ENCODE measurements around the gene SCO1. TPM values are rescaled to one million over a fixed set of nuclear protein-coding genes. Genes with fewer than 3 reads are reported as not detected.
"Not testable (repeated sequence)": the region's sequence is repeated elsewhere in the genome, so short reads cannot be mapped to it uniquely, and the experiment has no call there.

The SCO1 gene
- total and polyA plus RNA-seq, 4 donors, result 9.5 to 24.4 (median 16.4) TPM

GRCh38 chr17:10738521-10739258 lies 41.4 kb upstream of the SCO1 start:
- Histone ChIP-seq H3K27ac (ENCODE audit: low read depth in 1 of 2, low read length in 2 of 2) (no peak overlapping the region), H3K27me3 (ENCODE audit: control insufficient read depth in 1 of 2, insufficient read depth in 2 of 2, low read length in 1 of 2) (no peaks in the 10 kb centered on the region), H3K4me3 (ENCODE audit: low read length in 2 of 2) (no peak overlapping the region), H3K9me3 (ENCODE audit: control insufficient read depth, low read length) (no peaks in the 10 kb centered on the region), H3K36me3 (ENCODE audit: control insufficient read depth in 1 of 2, insufficient read depth in 2 of 2, low read length in 1 of 2) (no peaks in the 10 kb centered on the region), H3K4me1 (ENCODE audit: control insufficient read depth in 1 of 2, insufficient read depth in 2 of 2, low read length in 2 of 2) (no peaks in the 10 kb centered on the region)
- intact Hi-C loops (cut with DNase I), result loop anchor here in 1 of 2 donors (10.0 kb wide), 1 partner anchor 54 kb away; no protein-coding TSS in a partner anchor
- DNase-seq, result no peak
- no peak for ATAC-seq (ENCODE audit: low FRiP score)
- 59 to 67% methylated on average over 5 of the region's 5 CpGs for WGBS, 2 donors

GRCh38 chr17:10737736-10738135 lies 40.4 kb upstream of the SCO1 start:
- Histone ChIP-seq H3K36me3 (ENCODE audit: control insufficient read depth in 1 of 2, insufficient read depth in 2 of 2, low read length in 1 of 2) (no peaks in the 10 kb centered on the region), H3K4me3 (ENCODE audit: low read length in 2 of 2) (no peak overlapping the region), H3K27me3 (ENCODE audit: control insufficient read depth in 1 of 2, insufficient read depth in 2 of 2, low read length in 1 of 2) (no peaks in the 10 kb centered on the region), H3K27ac (ENCODE audit: low read depth in 1 of 2, low read length in 2 of 2) (no peak overlapping the region), H3K4me1 (ENCODE audit: control insufficient read depth in 1 of 2, insufficient read depth in 2 of 2, low read length in 2 of 2) (no peaks in the 10 kb centered on the region), H3K9me3 (ENCODE audit: control insufficient read depth, low read length) (no peaks in the 10 kb centered on the region)
- 92 to 93% methylated on average over 3 of the region's 3 CpGs for WGBS, 2 donors
- intact Hi-C loops (cut with DNase I), result loop anchor here (1.0 to 10.0 kb wide), 2 partner anchors 53 to 108 kb away; no protein-coding TSS in a partner anchor
- DNase-seq (no peak), ATAC-seq (ENCODE audit: low FRiP score) (no peak)

GRCh38 chr17:10737168-10737622 lies 39.9 kb upstream of the SCO1 start:
- Histone ChIP-seq H3K4me3 (ENCODE audit: low read length in 2 of 2) (no peak overlapping the region), H3K9me3 (ENCODE audit: control insufficient read depth, low read length) (no peaks in the 10 kb centered on the region), H3K4me1 (ENCODE audit: control insufficient read depth in 1 of 2, insufficient read depth in 2 of 2, low read length in 2 of 2) (no peaks in the 10 kb centered on the region), H3K36me3 (ENCODE audit: control insufficient read depth in 1 of 2, insufficient read depth in 2 of 2, low read length in 1 of 2) (no peaks in the 10 kb centered on the region), H3K27me3 (ENCODE audit: control insufficient read depth in 1 of 2, insufficient read depth in 2 of 2, low read length in 1 of 2) (no peaks in the 10 kb centered on the region), H3K27ac (ENCODE audit: low read depth in 1 of 2, low read length in 2 of 2) (no peak overlapping the region)
- intact Hi-C loops (cut with DNase I), result loop anchor here (1.0 to 10.0 kb wide), 2 partner anchors 52 to 108 kb away; no protein-coding TSS in a partner anchor
- WGBS, 2 donors, result 11 to 14% methylated on average over 6 of the region's 6 CpGs
- ATAC-seq (ENCODE audit: low FRiP score) (peak; percentile 83), DNase-seq (peak in 1 of 2 donors; percentile 71)

GRCh38 chr17:10735821-10736220 lies 38.5 kb upstream of the SCO1 start:
- 93 to 95% methylated on average over 4 of the region's 4 CpGs for WGBS, 2 donors
- no peak for ATAC-seq (ENCODE audit: low FRiP score)
- DNase-seq, result no peak
- Histone ChIP-seq H3K9me3 (ENCODE audit: control insufficient read depth, low read length) (no peaks in the 10 kb centered on the region), H3K36me3 (ENCODE audit: control insufficient read depth in 1 of 2, insufficient read depth in 2 of 2, low read length in 1 of 2) (no peaks in the 10 kb centered on the region), H3K4me3 (ENCODE audit: low read length in 2 of 2) (no peak overlapping the region), H3K27ac (ENCODE audit: low read depth in 1 of 2, low read length in 2 of 2) (no peak overlapping the region), H3K4me1 (ENCODE audit: control insufficient read depth in 1 of 2, insufficient read depth in 2 of 2, low read length in 2 of 2) (no peaks in the 10 kb centered on the region), H3K27me3 (ENCODE audit: control insufficient read depth in 1 of 2, insufficient read depth in 2 of 2, low read length in 1 of 2) (no peaks in the 10 kb centered on the region)
- intact Hi-C loops (cut with DNase I), result loop anchor here in 1 of 2 donors (10.0 kb wide), 1 partner anchor 51 kb away; no protein-coding TSS in a partner anchor

GRCh38 chr17:10735251-10735650 lies 37.9 kb upstream of the SCO1 start:
- no peaks in the 10 kb centered on the region for H3K9me3 ChIP-seq (ENCODE audit: control insufficient read depth, low read length)
- H3K27me3 ChIP-seq (ENCODE audit: control insufficient read depth in 1 of 2, insufficient read depth in 2 of 2, low read length in 1 of 2), result no peaks in the 10 kb centered on the region
- 74 to 85% methylated on average over 2 of the region's 2 CpGs for WGBS, 2 donors
- ATAC-seq (ENCODE audit: low FRiP score) (no peak), DNase-seq (no peak)
- H3K36me3 ChIP-seq (ENCODE audit: control insufficient read depth in 1 of 2, insufficient read depth in 2 of 2, low read length in 1 of 2), result no peaks in the 10 kb centered on the region
- H3K4me3 ChIP-seq (ENCODE audit: low read length in 2 of 2), result no peak overlapping the region
- no peaks in the 10 kb centered on the region for H3K4me1 ChIP-seq (ENCODE audit: control insufficient read depth in 1 of 2, insufficient read depth in 2 of 2, low read length in 2 of 2)
- intact Hi-C loops (cut with DNase I), result loop anchor here in 1 of 2 donors (10.0 kb wide), 1 partner anchor 50 kb away; no protein-coding TSS in a partner anchor
- no peak overlapping the region for H3K27ac ChIP-seq (ENCODE audit: low read depth in 1 of 2, low read length in 2 of 2)

- Histone ChIP-seq H3K4me1 (ENCODE audit: control insufficient read depth in 1 of 2, insufficient read depth in 2 of 2, low read length in 2 of 2) (no peaks in the 10 kb centered on the region), H3K27me3 (ENCODE audit: control insufficient read depth in 1 of 2, insufficient read depth in 2 of 2, low read length in 1 of 2) (no peaks in the 10 kb centered on the region), H3K9me3 (ENCODE audit: control insufficient read depth, low read length) (no peaks in the 10 kb centered on the region), H3K36me3 (ENCODE audit: control insufficient read depth in 1 of 2, insufficient read depth in 2 of 2, low read length in 1 of 2) (no peaks in the 10 kb centered on the region), H3K27ac (ENCODE audit: low read depth in 1 of 2, low read length in 2 of 2) (no peak overlapping the region), H3K4me3 (ENCODE audit: low read length in 2 of 2) (no peak overlapping the region)
- intact Hi-C loops (cut with DNase I), result loop anchor here in 1 of 2 donors (10.0 kb wide), 1 partner anchor 49 kb away; no protein-coding TSS in a partner anchor
- ATAC-seq (ENCODE audit: low FRiP score) (no peak), DNase-seq (no peak)
- WGBS, 2 donors, result 90 to 93% methylated on average over 3 of the region's 3 CpGs
These were observed 36.3 kb upstream of the SCO1 start for GRCh38 chr17:10733666-10734065.

GRCh38 chr17:10732121-10732520 lies 34.8 kb upstream of the SCO1 start:
- WGBS, 2 donors, result 82 to 89% methylated on average over 6 of the region's 6 CpGs
- not testable (repeated sequence) for DNase-seq; H3K4me3 ChIP-seq (ENCODE audit: low read length in 2 of 2); H3K4me1 ChIP-seq (ENCODE audit: control insufficient read depth in 1 of 2, insufficient read depth in 2 of 2, low read length in 2 of 2); H3K27me3 ChIP-seq (ENCODE audit: control insufficient read depth in 1 of 2, insufficient read depth in 2 of 2, low read length in 1 of 2); ATAC-seq (ENCODE audit: low FRiP score); H3K27ac ChIP-seq (ENCODE audit: low read depth in 1 of 2, low read length in 2 of 2); H3K36me3 ChIP-seq (ENCODE audit: control insufficient read depth in 1 of 2, insufficient read depth in 2 of 2, low read length in 1 of 2); H3K9me3 ChIP-seq (ENCODE audit: control insufficient read depth, low read length)
- intact Hi-C loops (cut with DNase I), result loop anchor here in 1 of 2 donors (10.0 kb wide), 1 partner anchor 47 kb away; no protein-coding TSS in a partner anchor

GRCh38 chr17:10731408-10731879 lies 34.1 kb upstream of the SCO1 start:
- ATAC-seq (ENCODE audit: low FRiP score), result no peak
- H3K27me3 ChIP-seq (ENCODE audit: control insufficient read depth in 1 of 2, insufficient read depth in 2 of 2, low read length in 1 of 2), result no peaks in the 10 kb centered on the region
- no peak overlapping the region for H3K4me3 ChIP-seq (ENCODE audit: low read length in 2 of 2)
- H3K9me3 ChIP-seq (ENCODE audit: control insufficient read depth, low read length), result no peaks in the 10 kb centered on the region
- H3K27ac ChIP-seq (ENCODE audit: low read depth in 1 of 2, low read length in 2 of 2), result no peak overlapping the region
- intact Hi-C loops (cut with DNase I), result loop anchor here in 1 of 2 donors (10.0 kb wide), 1 partner anchor 47 kb away; no protein-coding TSS in a partner anchor
- no peaks in the 10 kb centered on the region for H3K4me1 ChIP-seq (ENCODE audit: control insufficient read depth in 1 of 2, insufficient read depth in 2 of 2, low read length in 2 of 2)
- no peak for DNase-seq
- WGBS, 2 donors, result 95 to 99% methylated on average over 6 of the region's 6 CpGs
- H3K36me3 ChIP-seq (ENCODE audit: control insufficient read depth in 1 of 2, insufficient read depth in 2 of 2, low read length in 1 of 2), result no peaks in the 10 kb centered on the region
